Natural killer cell treated with Interleukin-12 subunit alpha and Interleukin-12 subunit beta and Interleukin-15 and Interleukin-18, amount 100 ng/mL, for 72 hours (primary cell): ENCODE measurements around the gene FGF7. TPM values are rescaled to one million over a fixed set of nuclear protein-coding genes. Genes with fewer than 3 reads are reported as not detected.
"Not testable (repeated sequence)": the region's sequence is repeated elsewhere in the genome, so short reads cannot be mapped to it uniquely, and the experiment has no call there.

Experiments
- ATAC-seq, 2 donors: fragments of 150-1000 bp; cut with Tn5 transposase in 1 of 2; sonication (Bioruptor Pico), chemical (Tn5 transposase) in 1 of 2; 2 replicates each; pipeline ENCODE4 v1.10.0; 2021
- DNase-seq: peaks from one replicate; pipeline ENCODE4 v3.0.0; 2022; ENCODE audit warnings: low spot score
- H3K27ac Mint-ChIP-seq, 2 donors: 1 replicate in 1 of 2; 2 replicates in 1 of 2; pipeline ENCODE4 v1.8.0; 2022; ENCODE audit warnings: mixed read lengths in 2 of 2, mild to moderate bottlenecking in 1 of 2, moderate library complexity in 1 of 2
- H3K27me3 Mint-ChIP-seq, 2 donors: 1 replicate in 1 of 2; 2 replicates in 1 of 2; pipeline ENCODE4 v1.8.0; 2022; ENCODE audit warnings: mixed read lengths in 2 of 2
- H3K36me3 Mint-ChIP-seq: one replicate; pipeline ENCODE4 v1.8.0; 2022; ENCODE audit warnings: mixed read lengths
- H3K4me1 Mint-ChIP-seq, 2 donors: 1 replicate in 1 of 2; 2 replicates in 1 of 2; pipeline ENCODE4 v1.8.0; 2022; ENCODE audit warnings: low read depth in 2 of 2, mixed read lengths in 2 of 2, mild to moderate bottlenecking in 1 of 2
- H3K4me3 Mint-ChIP-seq: one replicate; pipeline ENCODE4 v1.8.0; 2022; ENCODE audit warnings: mixed read lengths
- H3K9me3 Mint-ChIP-seq: 2 replicates; pipeline ENCODE4 v1.8.0; 2022; ENCODE audit warnings: mixed read lengths
- total RNA-seq, 2 donors: library from RNA; stranded (reverse); gene quantifications; one replicate each; pipeline ENCODE4 v1.2.3, GENCODE V29; 2022

Gene FGF7
- total RNA-seq, 2 donors from 2014 or later, result not detected

DNA sequence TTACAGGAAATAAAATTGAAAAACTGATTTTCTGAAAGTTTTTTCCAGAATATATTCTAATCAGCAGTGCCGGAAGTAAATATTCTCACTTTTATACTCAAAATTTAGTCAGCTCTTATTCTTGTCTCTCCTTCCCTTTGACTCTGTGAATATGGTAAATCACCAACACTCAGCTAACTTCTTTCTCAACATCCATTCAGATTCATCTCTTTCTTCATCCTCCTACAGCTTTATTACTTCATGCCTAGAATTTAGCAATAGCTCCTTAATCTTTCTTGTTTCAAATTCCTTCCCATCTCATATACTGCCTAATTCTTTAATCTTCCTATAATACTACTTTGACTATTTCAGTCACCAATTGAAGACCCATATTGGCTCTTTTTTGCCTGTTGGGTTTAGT, 67.9 kb downstream of the FGF7 start:
- DNase-seq, result no peak
- ATAC-seq, result no peak
- Mint-ChIP-seq H3K4me3 (no peak overlapping the region), H3K4me1 (no peaks in the 10 kb centered on the region), H3K9me3 (no peaks in the 10 kb centered on the region), H3K27ac (no peak overlapping the region), H3K27me3 (peaks cover 2 to 20% of the 10 kb centered on the region in 2 donors), H3K36me3 (no peaks in the 10 kb centered on the region)

DNA sequence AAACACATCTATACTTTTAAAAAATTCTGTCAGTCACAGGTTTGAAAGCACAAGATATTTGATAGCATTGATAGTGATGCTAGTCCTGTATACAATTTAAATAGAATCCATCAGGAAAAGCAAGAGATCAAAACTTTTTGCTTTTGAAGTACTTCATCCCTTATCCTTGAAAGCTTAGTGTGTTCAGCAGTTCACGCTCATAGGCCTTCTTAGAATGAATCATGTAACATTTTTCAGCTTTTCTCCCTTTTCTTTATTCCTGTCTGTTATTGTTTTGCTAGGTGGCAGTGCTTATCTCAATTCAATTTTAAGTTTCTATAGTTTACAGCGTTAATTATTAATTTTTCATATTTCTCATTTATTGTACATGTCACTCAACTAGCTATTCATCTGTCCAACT, 69.1 kb downstream of the FGF7 start:
- H3K9me3 Mint-ChIP-seq, result no peaks in the 10 kb centered on the region
- no peak overlapping the region for H3K4me3 Mint-ChIP-seq
- H3K27ac Mint-ChIP-seq, result no peak overlapping the region
- peaks cover 2 to 20% of the 10 kb centered on the region in 2 donors for H3K27me3 Mint-ChIP-seq
- H3K36me3 Mint-ChIP-seq, result no peaks in the 10 kb centered on the region
- ATAC-seq (no peak), DNase-seq (no peak)
- H3K4me1 Mint-ChIP-seq, result no peaks in the 10 kb centered on the region

- DNase-seq (no peak), ATAC-seq (no peak)
- H3K4me1 Mint-ChIP-seq, result no peaks in the 10 kb centered on the region
- no peak overlapping the region for H3K27ac Mint-ChIP-seq
- H3K9me3 Mint-ChIP-seq, result no peaks in the 10 kb centered on the region
- H3K4me3 Mint-ChIP-seq, result no peak overlapping the region
- no peaks in the 10 kb centered on the region for H3K36me3 Mint-ChIP-seq
- H3K27me3 Mint-ChIP-seq, result peaks cover 2 to 20% of the 10 kb centered on the region in 2 donors
Observed at GRCh38 chr15:49492830-49493229, 69.8 kb downstream of the FGF7 start.

DNA sequence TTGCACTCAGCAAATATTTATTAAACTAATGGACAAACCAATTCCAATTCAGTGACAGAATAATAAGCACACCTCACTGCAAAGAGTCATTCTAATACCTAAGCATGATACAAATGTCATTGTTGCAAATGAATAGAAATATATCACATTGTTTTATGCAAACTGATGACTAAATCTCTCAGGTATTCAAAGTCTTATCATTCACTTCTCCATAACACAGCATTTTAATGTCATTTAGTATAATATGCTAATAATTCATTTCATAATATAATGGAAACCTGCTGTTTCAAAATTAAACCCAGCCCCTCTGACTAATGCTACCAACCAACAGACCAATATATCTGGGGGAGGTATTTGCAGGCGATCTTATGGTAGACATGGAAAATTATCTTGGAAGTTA, 71.8 kb downstream of the FGF7 start:
- no peak for DNase-seq
- Mint-ChIP-seq H3K27ac (no peak overlapping the region), H3K27me3 (peaks cover 2 to 20% of the 10 kb centered on the region in 2 donors), H3K4me1 (no peaks in the 10 kb centered on the region), H3K36me3 (no peaks in the 10 kb centered on the region), H3K9me3 (no peaks in the 10 kb centered on the region), H3K4me3 (no peak overlapping the region)
- ATAC-seq, result no peak

GRCh38 chr15:49495993-49496753, 73.1 kb downstream of the FGF7 start:
- no peak overlapping the region for H3K27ac Mint-ChIP-seq
- peaks cover under 1% of the 10 kb centered on the region for H3K9me3 Mint-ChIP-seq
- H3K36me3 Mint-ChIP-seq, result no peaks in the 10 kb centered on the region
- H3K4me3 Mint-ChIP-seq, result no peak overlapping the region
- ATAC-seq, result no peak
- no peaks in the 10 kb centered on the region for H3K4me1 Mint-ChIP-seq
- DNase-seq, result no peak
- H3K27me3 Mint-ChIP-seq, result peaks cover 2 to 13% of the 10 kb centered on the region in 2 donors

DNA sequence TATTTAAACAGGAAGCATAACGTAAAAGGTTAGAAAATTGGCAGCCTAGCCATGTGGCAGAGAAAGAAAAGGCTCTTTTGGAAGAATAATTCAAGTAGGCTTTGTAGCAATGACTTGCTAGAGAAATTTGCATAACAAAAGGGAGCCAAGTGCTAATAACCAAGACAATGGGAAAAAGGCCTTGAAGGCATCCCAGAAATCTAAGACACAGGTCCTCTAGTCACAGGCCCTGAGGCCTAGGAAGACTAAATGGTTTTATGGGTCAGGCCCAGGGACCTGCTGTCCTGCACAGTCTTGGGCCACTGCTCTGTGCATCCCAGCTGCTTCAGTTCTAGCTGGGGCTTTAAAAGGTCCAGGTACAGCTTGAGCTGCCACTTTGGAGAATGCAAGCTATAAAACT, 78.5 kb downstream of the FGF7 start:
- Mint-ChIP-seq H3K4me3 (no peak overlapping the region), H3K27ac (no peak overlapping the region), H3K36me3 (peaks cover 10% of the 10 kb centered on the region), H3K27me3 (peaks cover 0 to 2% of the 10 kb centered on the region in 2 donors), H3K4me1 (no peaks in the 10 kb centered on the region), H3K9me3 (peaks cover 3% of the 10 kb centered on the region)
- ATAC-seq, result no peak
- no peak for DNase-seq

GRCh38 chr15:49506341-49506740, 83.3 kb downstream of the FGF7 start:
- H3K4me1 Mint-ChIP-seq, result no peaks in the 10 kb centered on the region
- no peak for ATAC-seq

DNA sequence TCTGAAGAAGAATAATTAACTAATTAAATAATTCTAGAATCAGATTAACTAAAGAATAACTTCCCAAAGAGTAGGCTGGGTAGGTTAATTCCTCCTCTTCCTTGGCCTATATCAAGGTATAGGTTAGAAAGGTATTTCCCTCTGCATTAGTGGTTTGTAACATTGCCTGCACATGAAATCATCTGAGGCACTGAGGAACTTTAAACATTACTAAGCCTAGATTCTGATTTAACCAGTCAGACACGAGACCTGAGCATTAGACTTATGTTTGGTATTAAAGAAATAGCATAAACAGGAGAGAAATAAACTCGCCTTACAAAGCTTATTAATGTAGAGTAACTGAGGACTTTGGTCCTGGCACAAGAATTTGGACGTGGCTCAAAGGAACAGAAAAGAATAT, 84.2 kb downstream of the FGF7 start:
- Mint-ChIP-seq H3K27me3 (peaks cover 0 to 5% of the 10 kb centered on the region in 2 donors), H3K27ac (no peak overlapping the region), H3K36me3 (peaks cover 9% of the 10 kb centered on the region), H3K4me3 (no peak overlapping the region), H3K9me3 (no peaks in the 10 kb centered on the region), H3K4me1 (no peaks in the 10 kb centered on the region)
- no peak for DNase-seq
- ATAC-seq, result no peak

More at GRCh38 chr15:49506341-49506740, 83.3 kb downstream of the FGF7 start:
- Mint-ChIP-seq H3K27ac (no peak overlapping the region), H3K36me3 (peaks cover 10% of the 10 kb centered on the region), H3K27me3 (peaks cover 0 to 2% of the 10 kb centered on the region in 2 donors), H3K4me3 (no peak overlapping the region), H3K9me3 (peaks cover under 1% of the 10 kb centered on the region)
- no peak for DNase-seq

DNA sequence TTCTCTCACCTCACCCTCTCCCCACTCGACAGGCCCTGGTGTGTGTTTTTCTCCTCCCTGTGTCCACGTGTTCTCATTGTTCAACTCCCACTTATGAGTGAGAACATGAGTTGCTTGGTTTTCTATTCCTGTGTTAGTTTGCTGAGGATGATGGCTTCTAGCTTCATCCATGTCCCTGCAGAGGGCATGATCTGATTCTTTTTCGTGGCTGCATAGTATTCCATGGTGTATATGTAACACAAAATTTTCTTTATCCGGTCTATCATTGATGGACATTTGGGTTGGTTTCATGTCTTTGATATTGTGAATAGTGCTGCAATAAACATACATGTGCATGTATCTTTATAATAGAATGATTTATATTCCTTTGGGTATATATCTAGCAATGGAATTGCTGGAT, 89.7 kb downstream of the FGF7 start:
- H3K4me1 Mint-ChIP-seq, H3K4me3 Mint-ChIP-seq, DNase-seq, H3K9me3 Mint-ChIP-seq, H3K27ac Mint-ChIP-seq, H3K36me3 Mint-ChIP-seq, ATAC-seq: not testable (repeated sequence)
- H3K27me3 Mint-ChIP-seq, result peaks cover 22 to 23% of the 10 kb centered on the region in 2 donors

DNA sequence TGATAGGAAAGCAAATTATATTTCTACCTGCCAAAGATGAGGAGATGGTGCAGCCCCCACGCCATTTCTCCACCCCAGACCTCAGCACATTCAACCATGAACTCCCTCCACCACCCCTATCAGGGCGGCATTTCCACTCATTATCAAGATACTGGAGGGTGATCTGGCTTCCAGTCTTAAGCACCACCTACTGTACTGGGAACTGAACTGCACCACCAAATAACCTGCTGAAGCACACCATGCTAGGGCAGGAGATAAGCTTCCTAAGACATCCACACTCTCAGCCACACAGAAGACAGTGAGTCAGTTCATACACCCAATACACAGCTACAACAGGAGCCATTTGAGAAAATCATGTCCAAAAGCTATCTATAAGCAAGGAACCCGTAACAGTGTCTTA, 98.8 kb downstream of the FGF7 start:
- H3K36me3 Mint-ChIP-seq, result peaks cover 20% of the 10 kb centered on the region
- no peak overlapping the region for H3K27ac Mint-ChIP-seq
- peaks cover 12% of the 10 kb centered on the region for H3K9me3 Mint-ChIP-seq
- H3K27me3 Mint-ChIP-seq, result peaks cover 3 to 24% of the 10 kb centered on the region in 2 donors
- ATAC-seq (no peak), DNase-seq (no peak)
- H3K4me3 Mint-ChIP-seq, result no peak overlapping the region
- no peaks in the 10 kb centered on the region for H3K4me1 Mint-ChIP-seq

DNA sequence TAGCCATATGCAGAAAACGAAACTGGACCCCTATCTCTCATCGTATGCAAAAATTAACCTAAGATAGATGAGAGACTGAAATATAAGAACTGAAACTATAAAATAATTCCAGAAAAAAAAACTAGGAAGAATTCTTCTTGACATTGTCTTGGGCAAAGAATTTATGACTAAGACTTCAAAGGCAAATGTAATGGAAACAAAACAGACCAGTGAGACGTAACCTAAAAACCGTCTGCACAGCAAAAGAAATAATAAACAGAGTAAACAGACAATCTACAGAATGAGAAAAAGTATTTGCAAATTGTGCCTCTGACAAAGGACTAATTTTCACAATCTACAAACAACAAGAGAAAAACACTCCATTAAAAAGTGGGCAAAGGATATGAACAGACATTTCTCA, 105.2 kb downstream of the FGF7 start:
- H3K4me1 Mint-ChIP-seq, result no peaks in the 10 kb centered on the region
- peaks cover 3 to 18% of the 10 kb centered on the region in 2 donors for H3K27me3 Mint-ChIP-seq
- no peak overlapping the region for H3K27ac Mint-ChIP-seq

GRCh38 chr15:49530092-49530491, 107.0 kb downstream of the FGF7 start:
- H3K9me3 Mint-ChIP-seq, result peaks cover 14% of the 10 kb centered on the region
- no peak for DNase-seq
- no peak overlapping the region for H3K27ac Mint-ChIP-seq
- peaks cover 3 to 31% of the 10 kb centered on the region in 2 donors for H3K27me3 Mint-ChIP-seq
- H3K36me3 Mint-ChIP-seq, result peaks cover 20% of the 10 kb centered on the region
- H3K4me3 Mint-ChIP-seq, result no peak overlapping the region
- no peak for ATAC-seq
- H3K4me1 Mint-ChIP-seq, result no peaks in the 10 kb centered on the region

More for the DNA sequence above, 105.2 kb downstream of the FGF7 start:
- H3K36me3 Mint-ChIP-seq, result peaks cover 9% of the 10 kb centered on the region
- H3K9me3 Mint-ChIP-seq, result peaks cover 8% of the 10 kb centered on the region
- DNase-seq (no peak), ATAC-seq (no peak)
- no peak overlapping the region for H3K4me3 Mint-ChIP-seq
